ENCODE data around the gene CAPRIN1. TPM values are rescaled to one million over a fixed set of nuclear protein-coding genes. Genes with fewer than 3 reads are reported as not detected.
A peak's percentile ranks its signal among the peaks of the same experiment; 100 is the strongest.

Gene CAPRIN1
- total RNA-seq, 4 donors from 2014 or later, result 89.6 to 126 (median 103) TPM

DNA sequence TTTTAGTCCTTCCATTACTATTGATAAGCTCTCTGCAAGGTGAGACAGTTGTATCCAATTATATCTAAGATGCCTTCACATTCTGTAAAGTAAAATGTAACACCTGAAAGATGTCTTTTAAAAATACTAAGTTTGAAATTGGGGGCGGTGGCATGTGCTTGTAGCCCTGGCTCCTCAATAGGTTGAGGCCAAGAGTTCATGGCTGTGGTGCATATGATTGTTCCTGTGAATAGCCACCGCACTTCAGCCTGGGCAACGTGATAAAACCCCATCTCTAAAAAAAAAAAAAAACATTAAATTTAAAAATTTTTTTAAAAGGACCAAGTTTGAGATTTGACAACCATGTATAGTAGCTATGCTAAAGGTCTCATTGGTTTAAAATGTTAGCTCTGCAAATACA lies 20.5 kb downstream of the CAPRIN1 start:
- H3K4me3 ChIP-seq (ENCODE audit: low read depth, poor library complexity, severe bottlenecking), result no peak overlapping the region
- no peak for DNase-seq (ENCODE audit: low spot score in 2 of 2)
- WGBS, 2 donors, result 74 to 89% methylated on average over 3 of the region's 3 CpGs
- intact Hi-C loops (cut with DNase I; ENCODE audit: low total_unique reads), result no loop called here
- TF ChIP-seq, protein P1, sequence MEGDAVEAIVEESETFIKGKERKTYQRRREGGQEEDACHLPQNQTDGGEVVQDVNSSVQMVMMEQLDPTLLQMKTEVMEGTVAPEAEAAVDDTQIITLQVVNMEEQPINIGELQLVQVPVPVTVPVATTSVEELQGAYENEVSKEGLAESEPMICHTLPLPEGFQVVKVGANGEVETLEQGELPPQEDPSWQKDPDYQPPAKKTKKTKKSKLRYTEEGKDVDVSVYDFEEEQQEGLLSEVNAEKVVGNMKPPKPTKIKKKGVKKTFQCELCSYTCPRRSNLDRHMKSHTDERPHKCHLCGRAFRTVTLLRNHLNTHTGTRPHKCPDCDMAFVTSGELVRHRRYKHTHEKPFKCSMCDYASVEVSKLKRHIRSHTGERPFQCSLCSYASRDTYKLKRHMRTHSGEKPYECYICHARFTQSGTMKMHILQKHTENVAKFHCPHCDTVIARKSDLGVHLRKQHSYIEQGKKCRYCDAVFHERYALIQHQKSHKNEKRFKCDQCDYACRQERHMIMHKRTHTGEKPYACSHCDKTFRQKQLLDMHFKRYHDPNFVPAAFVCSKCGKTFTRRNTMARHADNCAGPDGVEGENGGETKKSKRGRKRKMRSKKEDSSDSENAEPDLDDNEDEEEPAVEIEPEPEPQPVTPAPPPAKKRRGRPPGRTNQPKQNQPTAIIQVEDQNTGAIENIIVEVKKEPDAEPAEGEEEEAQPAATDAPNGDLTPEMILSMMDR (IDR thresholded peaks at IDR 0.05), result no peak
- no peak for TF ChIP-seq POLR2A (IDR thresholded peaks at IDR 0.05)

DNA sequence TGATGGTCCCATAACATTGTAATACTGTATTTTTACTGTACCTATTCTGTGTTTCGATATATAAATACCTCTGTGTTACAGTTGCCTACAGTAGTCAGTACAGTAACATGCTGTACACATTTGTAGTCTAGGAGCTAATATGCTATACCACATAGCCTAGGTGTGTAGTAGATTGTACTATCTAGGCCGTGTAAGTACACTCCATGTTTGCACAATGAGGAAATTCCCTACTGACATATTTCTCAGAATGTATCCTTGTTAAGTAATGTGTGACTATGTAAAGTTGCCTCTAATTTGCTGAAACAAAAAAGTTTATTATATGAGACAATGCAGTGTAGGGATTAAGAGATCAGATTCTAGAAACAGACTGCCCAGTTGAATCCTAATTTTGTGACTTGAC lies 21.3 kb downstream of the CAPRIN1 start:
- H3K4me3 ChIP-seq (ENCODE audit: low read depth, poor library complexity, severe bottlenecking), result no peak overlapping the region
- intact Hi-C loops (cut with DNase I; ENCODE audit: low total_unique reads), result no loop called here
- TF ChIP-seq, protein P1 (IDR thresholded peaks at IDR 0.05), result no peak
- no peak for TF ChIP-seq POLR2A (IDR thresholded peaks at IDR 0.05)
- DNase-seq (ENCODE audit: low spot score in 2 of 2), result no peak
- WGBS, 2 donors, result 76 to 85% methylated on average over 2 of the region's 2 CpGs

DNA sequence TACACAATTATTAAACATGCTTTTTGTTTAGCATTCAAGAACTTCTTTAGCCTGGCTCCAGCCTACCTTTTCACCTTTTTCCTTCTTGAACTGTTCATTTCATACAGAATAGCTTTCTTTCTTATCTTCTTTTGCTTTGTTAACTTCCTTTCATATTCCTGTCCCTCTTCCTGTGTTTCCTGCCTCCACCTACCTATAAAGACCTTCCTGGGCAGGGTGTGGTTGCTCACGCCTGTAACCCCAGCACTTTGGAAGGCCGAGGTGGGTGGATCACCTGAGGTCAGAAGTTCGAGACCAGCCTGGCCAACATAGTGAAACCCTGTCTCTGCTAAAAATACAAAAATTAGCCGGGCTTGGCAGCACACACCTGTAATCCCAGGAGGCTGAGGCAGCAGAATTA lies 22.9 kb downstream of the CAPRIN1 start:
- 56 to 64% methylated on average over 4 of the region's 4 CpGs for WGBS, 2 donors
- H3K4me3 ChIP-seq (ENCODE audit: low read depth, poor library complexity, severe bottlenecking), result no peak overlapping the region
- intact Hi-C loops (cut with DNase I; ENCODE audit: low total_unique reads), result no loop called here
- DNase-seq (ENCODE audit: low spot score in 2 of 2), result peak in 1 of 2 donors; percentile 25
- TF ChIP-seq POLR2A (IDR thresholded peaks at IDR 0.05), result no peak
- TF ChIP-seq, protein P1 (IDR thresholded peaks at IDR 0.05), result no peak

DNA sequence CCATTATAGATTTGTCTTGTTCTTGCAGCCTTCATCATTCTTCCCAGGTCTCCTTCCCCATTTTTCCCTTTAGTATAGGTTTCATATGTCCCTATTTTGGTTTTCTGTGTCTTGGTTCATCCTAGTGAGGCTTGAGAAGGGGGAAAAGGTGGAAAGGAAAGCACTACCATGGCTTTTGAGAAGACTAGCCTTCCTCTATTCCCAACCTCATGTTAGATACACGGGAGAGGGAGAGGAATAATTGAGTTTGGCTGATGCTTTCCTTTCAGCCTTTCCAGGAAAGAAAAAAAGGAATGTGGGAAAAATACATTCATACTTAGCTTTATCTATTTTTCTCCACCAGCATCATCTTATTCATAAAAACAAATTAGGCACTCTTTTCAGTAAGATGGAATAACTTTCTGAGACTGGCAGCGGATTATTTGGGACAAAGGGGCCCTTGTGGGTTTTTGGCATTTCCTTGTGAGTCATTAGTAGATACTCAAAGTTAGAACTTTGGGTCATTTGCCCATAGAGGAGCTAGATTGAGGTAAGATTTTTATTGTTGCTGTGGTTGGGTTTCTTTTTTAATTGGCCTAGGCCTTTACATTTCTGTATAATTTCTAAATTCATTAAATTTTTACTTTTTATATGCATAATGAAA lies 23.8 kb downstream of the CAPRIN1 start:
- no peak overlapping the region for H3K4me3 ChIP-seq (ENCODE audit: low read depth, poor library complexity, severe bottlenecking)
- intact Hi-C loops (cut with DNase I; ENCODE audit: low total_unique reads), result no loop called here
- DNase-seq (ENCODE audit: low spot score in 2 of 2), result no peak
- no peak for TF ChIP-seq POLR2A (IDR thresholded peaks at IDR 0.05)
- TF ChIP-seq, protein P1 (IDR thresholded peaks at IDR 0.05), result no peak
- 39 to 46% methylated on average over 2 of the region's 2 CpGs for WGBS, 2 donors

DNA sequence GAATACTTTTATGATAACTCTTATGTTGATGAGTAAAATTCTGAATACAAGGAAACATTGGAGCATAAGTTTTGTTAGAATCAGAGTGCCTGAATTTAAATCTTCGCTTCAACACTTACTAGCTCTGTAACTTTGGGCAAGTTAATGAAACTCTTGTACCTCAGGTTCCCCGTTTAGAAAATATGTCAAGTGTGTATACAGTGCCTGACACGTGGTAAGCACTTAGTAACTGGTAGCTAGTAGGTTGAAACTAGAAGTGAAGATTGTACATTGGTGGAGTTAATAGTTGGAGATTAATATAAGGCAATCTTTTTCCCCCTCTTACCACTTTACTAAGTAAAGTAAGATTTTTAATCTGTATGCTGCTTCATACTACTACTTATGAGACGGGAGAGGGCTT lies 29.1 kb downstream of the CAPRIN1 start:
- no peak overlapping the region for H3K4me3 ChIP-seq (ENCODE audit: low read depth, poor library complexity, severe bottlenecking)
- no peak for DNase-seq (ENCODE audit: low spot score in 2 of 2)
- intact Hi-C loops (cut with DNase I; ENCODE audit: low total_unique reads), result no loop called here
- WGBS, 2 donors, result 86 to 88% methylated on average over 4 of the region's 4 CpGs
- TF ChIP-seq POLR2A (IDR thresholded peaks at IDR 0.05), result no peak
- TF ChIP-seq, protein P1 (IDR thresholded peaks at IDR 0.05), result no peak

DNA sequence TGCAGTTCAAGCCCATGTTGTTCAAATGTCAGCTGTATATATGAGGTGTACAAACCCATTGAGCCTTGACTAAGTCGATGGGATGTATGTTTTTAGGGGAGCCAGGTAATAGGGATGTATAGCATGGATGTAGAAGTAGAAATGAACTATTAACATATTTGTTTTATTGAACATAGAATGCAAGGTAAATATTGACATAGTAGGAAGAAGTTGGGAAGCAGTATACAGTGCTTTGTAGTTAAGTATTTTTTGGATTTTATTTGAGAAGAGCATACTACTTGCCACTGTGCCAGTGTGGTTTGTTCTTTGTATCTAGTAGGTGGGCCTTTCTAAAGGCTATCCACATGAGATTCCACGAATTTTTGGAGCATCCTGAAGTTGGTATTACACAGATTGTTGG lies 33.1 kb downstream of the CAPRIN1 start:
- DNase-seq (ENCODE audit: low spot score in 2 of 2), result no peak
- TF ChIP-seq, protein P1 (IDR thresholded peaks at IDR 0.05), result no peak
- TF ChIP-seq POLR2A (IDR thresholded peaks at IDR 0.05), result no peak
- no peak overlapping the region for H3K4me3 ChIP-seq (ENCODE audit: low read depth, poor library complexity, severe bottlenecking)
- 91 to 93% methylated on average over 2 of the region's 2 CpGs for WGBS, 2 donors
- intact Hi-C loops (cut with DNase I; ENCODE audit: low total_unique reads), result no loop called here
